ENCODE data around the gene FAM170B. TPM values are rescaled to one million over a fixed set of nuclear protein-coding genes. Genes with fewer than 3 reads are reported as not detected.

The FAM170B gene
- total RNA-seq, 2 donors from 2014 or later: not detected

- Histone ChIP-seq H3K9ac (ENCODE audit: low read depth in 2 of 2, low read length in 2 of 2) (no peak overlapping the region), H3K27me3 (no peaks in the 10 kb centered on the region), H3K27ac (no peak overlapping the region), H3K36me3 (no peaks in the 10 kb centered on the region), H3K4me1 (no peaks in the 10 kb centered on the region), H3K9me3 (no peaks in the 10 kb centered on the region), H3K4me3 (no peak overlapping the region)
- no peak for DNase-seq
- TF ChIP-seq CTCF (IDR thresholded peaks at IDR 0.05): no peak
- intact Hi-C loops (cut with DNase I): no loop called here
These were observed 43.6 kb downstream of the FAM170B start for GRCh38 chr10:49090189-49090575.

DNA sequence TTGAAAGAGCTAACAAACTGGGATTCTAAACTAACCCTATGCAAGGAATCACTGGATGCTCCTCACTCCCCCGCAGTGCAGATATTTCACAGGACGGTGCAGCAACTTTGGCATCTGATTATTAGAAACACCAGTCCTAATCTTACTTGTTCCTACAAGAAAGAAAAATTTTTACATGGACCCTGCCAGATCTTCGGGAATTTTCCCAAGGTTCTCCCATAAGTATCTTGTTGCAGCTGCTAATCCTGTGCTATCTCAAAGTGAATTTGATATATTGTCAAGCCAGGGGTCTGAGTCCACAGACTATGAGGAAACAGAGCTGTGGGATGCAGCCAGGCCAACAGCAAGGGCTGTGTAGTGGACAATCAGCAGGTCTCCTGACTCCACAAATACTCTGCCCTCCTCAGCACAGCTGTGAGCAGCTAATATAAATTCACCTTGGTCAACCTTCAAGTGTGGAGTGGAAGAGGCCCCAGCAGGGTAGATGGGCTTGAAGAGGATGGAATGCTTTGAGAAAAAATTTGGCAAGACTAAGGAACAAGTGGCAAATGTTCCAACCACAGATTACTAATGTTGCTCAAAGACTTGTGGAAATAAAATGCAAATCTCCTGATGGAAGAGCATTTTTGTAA is 44.1 kb downstream of the FAM170B start:
- intact Hi-C loops (cut with DNase I): no loop called here
- Histone ChIP-seq H3K9me3 (no peaks in the 10 kb centered on the region), H3K4me3 (no peak overlapping the region), H3K36me3 (no peaks in the 10 kb centered on the region), H3K27me3 (no peaks in the 10 kb centered on the region), H3K27ac (no peak overlapping the region), H3K9ac (ENCODE audit: low read depth in 2 of 2, low read length in 2 of 2) (no peak overlapping the region), H3K4me1 (no peaks in the 10 kb centered on the region)
- no peak for DNase-seq
- no peak for TF ChIP-seq CTCF (IDR thresholded peaks at IDR 0.05)

DNA sequence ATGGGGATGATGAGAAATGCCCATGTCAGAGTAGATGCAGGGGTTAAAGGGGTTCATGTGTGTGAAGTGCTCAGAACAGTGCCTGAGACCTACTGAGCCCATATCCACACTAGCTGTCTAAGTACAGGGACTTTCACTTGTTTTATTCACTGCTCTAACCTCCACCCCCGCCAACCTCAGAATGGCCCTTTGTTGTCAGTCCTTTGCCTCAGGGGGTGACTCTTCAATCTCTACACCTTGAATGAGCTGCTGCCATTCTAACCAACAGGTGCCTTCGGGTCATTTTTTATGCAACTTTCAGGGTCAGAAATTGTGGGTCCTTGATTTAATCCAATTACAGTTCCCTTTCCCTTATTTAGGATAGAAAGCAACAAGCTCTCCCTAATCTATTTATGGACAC is 44.7 kb downstream of the FAM170B start:
- no peak for DNase-seq
- H3K4me3 ChIP-seq: no peak overlapping the region
- H3K4me1 ChIP-seq: no peaks in the 10 kb centered on the region
- H3K36me3 ChIP-seq: no peaks in the 10 kb centered on the region
- no peak for TF ChIP-seq CTCF (IDR thresholded peaks at IDR 0.05)
- H3K9ac ChIP-seq (ENCODE audit: low read depth in 2 of 2, low read length in 2 of 2): no peak overlapping the region
- H3K27me3 ChIP-seq: no peaks in the 10 kb centered on the region
- H3K9me3 ChIP-seq: no peaks in the 10 kb centered on the region
- no peak overlapping the region for H3K27ac ChIP-seq
- intact Hi-C loops (cut with DNase I): no loop called here

- no peak for TF ChIP-seq CTCF (IDR thresholded peaks at IDR 0.05)
- no peak for DNase-seq
- intact Hi-C loops (cut with DNase I): no loop called here
- Histone ChIP-seq H3K4me3 (no peak overlapping the region), H3K36me3 (no peaks in the 10 kb centered on the region), H3K9me3 (no peaks in the 10 kb centered on the region), H3K27ac (no peak overlapping the region), H3K27me3 (no peaks in the 10 kb centered on the region), H3K9ac (ENCODE audit: low read depth in 2 of 2, low read length in 2 of 2) (no peak overlapping the region), H3K4me1 (no peaks in the 10 kb centered on the region)
These were observed 46.9 kb downstream of the FAM170B start for GRCh38 chr10:49086889-49087288.

DNA sequence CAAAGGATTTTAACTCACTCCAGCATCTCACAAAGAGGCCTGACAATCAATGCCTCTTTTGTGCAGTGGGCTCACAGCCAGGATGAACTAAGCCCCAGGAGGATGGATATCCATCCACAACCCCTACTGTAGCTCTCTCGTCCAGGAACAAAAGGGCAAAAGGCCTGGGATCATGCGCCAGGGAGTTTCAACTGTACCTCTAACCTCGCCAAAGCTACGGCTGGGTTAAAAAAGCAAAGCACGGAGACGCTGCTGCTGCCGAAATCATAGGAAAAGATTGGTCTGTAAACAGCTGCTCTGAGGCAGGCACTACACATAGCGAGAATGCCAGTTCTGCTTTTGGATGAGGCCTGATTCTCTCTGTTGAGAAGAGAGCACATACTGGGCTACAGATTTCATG is 50.6 kb downstream of the FAM170B start:
- Histone ChIP-seq H3K27me3 (no peaks in the 10 kb centered on the region), H3K36me3 (no peaks in the 10 kb centered on the region), H3K9me3 (no peaks in the 10 kb centered on the region), H3K4me3 (no peak overlapping the region), H3K4me1 (no peaks in the 10 kb centered on the region), H3K27ac (no peak overlapping the region), H3K9ac (ENCODE audit: low read depth in 2 of 2, low read length in 2 of 2) (no peak overlapping the region)
- no peak for TF ChIP-seq CTCF (IDR thresholded peaks at IDR 0.05)
- no peak for DNase-seq
- intact Hi-C loops (cut with DNase I): no loop called here
